ENCODE data around the gene SLC9C1.
"Not testable (repeated sequence)": the region's sequence is repeated elsewhere in the genome, so short reads cannot be mapped to it uniquely, and the experiment has no call there.

SLC9C1 gene

DNA sequence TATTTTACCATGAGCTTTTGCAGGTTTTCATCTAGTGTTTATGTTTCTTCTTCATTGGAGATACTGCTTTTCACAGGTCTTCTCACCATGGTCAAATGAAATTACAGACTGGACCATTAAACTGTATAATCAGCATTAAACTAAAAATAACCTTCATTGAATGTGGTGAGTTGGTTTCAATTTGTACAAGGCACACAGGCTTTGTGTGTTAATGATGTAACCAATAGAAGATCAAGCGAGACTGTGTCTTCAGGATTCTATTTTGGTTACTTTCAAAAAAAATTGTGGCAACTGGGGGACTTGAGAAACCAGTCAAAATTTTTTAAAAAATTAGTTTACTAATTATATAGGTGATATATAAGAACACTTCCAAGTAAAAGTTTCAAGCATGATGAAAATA lies 106.7 kb downstream of the SLC9C1 start:
- no peak for DNase-seq (ENCODE audit: low read depth)

DNA sequence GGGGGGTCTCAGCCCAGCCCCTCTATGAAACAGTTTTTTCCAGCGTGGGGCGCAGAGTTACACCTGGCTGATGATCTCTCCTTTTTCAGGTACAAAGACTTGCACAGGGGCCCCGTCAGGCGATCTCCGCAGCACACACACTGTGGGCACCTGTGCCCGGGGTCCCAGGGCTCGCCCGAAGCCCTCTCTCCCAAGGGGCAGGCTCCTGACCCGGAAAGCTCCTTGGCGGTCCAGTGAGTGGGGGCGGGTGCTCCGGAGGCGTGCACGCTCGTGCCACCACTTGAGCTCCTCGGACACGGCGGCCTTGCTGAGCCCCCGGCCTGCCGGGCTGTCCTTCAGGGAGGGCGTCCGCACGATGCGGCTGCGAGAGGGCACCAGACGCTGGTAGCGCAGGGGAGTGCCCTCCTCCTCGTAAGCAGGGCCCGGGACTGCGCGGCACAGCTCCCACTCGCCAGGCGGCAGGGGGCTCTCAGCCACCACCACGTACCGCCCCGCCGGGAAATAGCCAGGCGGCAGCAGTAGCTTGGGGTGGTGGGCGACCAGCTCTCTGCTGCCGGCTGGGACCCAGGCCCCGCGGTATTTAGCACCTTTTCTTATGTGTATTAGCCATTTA lies 108.5 kb downstream of the SLC9C1 start:
- not testable (repeated sequence) for DNase-seq (ENCODE audit: low read depth)

DNA sequence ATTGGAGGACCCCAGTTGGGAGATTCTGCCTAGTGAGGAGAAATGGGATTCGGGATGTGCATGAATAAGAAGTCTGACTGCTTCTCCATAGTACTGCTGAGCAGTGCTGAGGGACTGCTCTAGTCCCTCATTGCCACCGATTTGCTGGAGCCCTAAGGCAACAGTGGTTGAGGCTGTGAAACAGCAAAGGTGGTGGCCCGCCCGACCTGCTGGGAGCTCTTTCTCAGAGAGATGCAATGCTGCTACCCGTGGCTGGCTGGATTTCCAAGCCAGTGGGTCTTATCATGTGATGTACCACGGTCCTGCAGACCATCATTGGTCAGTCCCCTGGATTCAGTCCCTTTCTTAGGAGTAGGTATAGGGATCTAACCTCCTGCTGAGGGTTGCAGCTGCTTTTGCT lies 118.4 kb downstream of the SLC9C1 start:
- no peak for DNase-seq (ENCODE audit: low read depth)

- no peak for DNase-seq (ENCODE audit: low read depth)
These were observed 119.0 kb downstream of the SLC9C1 start for GRCh38 chr3:112175037-112175436.

GRCh38 chr3:112171144-112171543 lies 122.9 kb downstream of the SLC9C1 start:
- no peak for DNase-seq (ENCODE audit: low read depth)

GRCh38 chr3:112170046-112170445 lies 124.0 kb downstream of the SLC9C1 start:
- no peak for DNase-seq (ENCODE audit: low read depth)

DNA sequence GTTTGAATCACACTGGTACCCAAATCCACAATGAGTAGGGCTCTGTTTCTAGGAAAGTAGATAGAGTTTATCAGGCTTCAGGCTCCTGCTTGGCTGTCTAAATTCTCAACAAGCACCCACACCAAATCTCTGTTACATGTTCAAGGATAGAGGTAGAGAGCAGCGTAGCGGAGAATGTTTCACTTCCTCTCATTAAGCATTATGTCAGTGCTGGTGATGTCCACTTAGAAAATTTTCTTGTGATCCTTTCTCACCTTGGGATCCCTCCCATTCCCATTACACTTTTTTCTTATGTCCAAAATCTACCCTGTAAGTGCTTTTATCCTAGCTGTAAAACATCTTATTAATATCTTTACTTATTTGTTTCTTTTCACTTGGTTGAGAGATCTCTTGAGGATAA lies 126.3 kb downstream of the SLC9C1 start:
- DNase-seq (ENCODE audit: low read depth): no peak

DNA sequence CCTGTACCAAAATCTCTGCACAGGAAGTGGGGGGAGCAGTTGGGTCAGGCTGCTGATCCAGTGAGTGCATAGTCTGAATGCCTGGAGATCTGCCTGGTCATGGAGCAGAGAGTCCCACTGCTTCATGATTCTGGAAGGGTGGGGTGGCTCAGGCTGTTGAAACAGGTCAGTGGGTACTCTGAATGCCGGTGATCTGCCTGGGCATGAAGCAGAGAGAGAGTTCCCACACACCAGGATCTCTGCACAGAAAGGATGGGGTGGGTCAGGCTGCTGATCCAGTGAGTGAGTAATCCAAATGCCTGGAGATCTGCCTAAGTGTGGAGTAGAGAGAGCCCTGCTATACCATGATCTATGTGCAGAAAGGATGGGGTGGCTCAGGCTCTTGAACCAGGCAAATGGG lies 144.9 kb downstream of the SLC9C1 start:
- DNase-seq (ENCODE audit: low read depth): no peak

DNA sequence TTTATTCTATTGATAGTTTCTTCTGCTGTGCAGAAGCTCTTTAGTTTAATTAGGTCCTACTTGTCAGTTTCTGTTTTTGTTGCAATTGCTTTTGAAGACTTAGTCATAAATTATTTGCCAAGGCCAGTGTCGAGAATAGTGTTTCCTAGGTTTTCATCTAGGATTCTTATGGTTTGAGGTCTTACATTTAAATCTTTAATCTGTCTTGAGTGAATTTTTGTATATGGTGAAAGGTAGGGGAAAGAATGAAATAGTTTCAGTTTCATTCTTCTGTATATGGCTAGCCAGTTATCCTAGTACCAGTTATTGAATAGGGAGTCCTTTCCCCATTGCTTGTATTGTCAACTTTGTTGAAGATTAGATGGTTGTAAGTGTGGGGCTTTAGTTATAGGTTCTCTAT lies 150.3 kb downstream of the SLC9C1 start:
- no peak for DNase-seq (ENCODE audit: low read depth)

DNA sequence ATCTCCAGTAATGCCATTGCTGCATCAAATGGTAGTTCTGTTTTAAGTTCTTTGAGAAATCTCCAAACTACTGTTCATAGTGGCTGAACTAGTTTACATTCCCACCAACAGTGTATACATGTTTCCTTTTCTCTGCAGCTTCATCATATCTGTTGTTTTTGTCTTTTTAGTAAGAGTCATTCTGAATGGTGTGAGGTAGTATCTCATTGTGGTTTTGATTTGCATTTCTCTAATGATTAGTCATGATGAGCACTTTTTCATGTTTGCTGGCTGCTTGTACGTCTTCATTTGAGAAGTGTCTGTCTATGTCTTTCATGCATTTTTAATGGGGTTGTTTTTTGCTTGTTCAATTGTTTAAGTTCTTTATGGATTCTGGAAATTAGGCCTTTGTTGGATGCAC lies 150.8 kb downstream of the SLC9C1 start:
- no peak for DNase-seq (ENCODE audit: low read depth)

DNA sequence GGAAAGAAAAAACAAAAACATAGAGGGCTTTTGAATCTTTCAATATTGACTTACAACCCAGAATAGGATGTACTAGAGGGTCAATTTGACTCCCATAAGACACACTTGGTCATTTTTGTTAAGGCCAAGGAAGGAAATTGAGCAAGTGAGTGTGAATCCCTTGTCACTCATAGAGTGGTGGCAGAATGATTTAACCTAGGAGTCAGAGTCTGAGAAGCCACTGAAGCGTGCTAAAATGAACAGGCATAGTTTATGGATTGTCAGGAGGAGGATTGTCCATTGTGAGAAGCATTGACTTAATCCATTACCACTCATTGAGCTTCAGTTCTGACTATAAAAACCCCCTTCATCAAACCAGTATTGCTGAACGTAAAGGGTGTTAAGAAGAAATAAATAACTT lies 152.7 kb downstream of the SLC9C1 start:
- DNase-seq (ENCODE audit: low read depth): no peak

- no peak for DNase-seq (ENCODE audit: low read depth)
These were observed 153.4 kb downstream of the SLC9C1 start for GRCh38 chr3:112140584-112140983.

- DNase-seq (ENCODE audit: low read depth): no peak
These were observed 155.6 kb downstream of the SLC9C1 start for GRCh38 chr3:112138219-112138969.

- DNase-seq (ENCODE audit: low read depth): no peak
These were observed 156.2 kb downstream of the SLC9C1 start for GRCh38 chr3:112137781-112138180.

DNA sequence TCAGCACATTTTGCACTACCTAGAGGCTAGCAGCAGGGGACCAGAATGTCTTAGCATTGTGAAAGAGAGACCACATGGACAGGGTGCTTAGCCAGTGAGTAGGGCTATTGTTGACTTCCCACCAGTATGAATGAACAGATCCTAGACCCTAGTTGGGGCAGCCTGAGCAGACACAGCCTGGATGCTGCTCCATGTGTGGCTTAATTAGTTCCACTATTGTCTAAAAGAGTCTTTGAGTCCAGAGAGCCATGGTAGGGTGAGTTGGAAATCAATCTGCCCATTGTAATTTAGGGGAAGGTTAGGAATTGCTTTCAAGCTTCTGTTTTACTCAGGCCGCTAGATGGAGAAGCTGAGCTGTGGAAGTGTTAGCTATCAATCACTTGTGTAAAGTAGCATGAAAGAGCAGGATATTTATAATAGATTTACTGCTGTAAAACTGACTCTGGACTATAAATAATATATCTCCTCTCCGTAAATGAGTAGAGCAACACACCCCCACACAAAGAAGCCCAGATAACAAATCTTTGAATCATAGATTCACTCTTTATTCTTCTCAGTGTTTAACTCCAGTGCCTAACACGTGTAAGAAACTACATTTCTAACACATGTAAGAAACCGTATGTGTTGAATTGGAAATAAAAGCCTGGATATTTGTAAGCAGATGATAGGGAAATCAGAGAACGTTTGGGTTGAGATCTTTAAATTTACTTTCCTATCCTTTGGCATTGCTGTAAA lies 156.9 kb downstream of the SLC9C1 start:
- DNase-seq (ENCODE audit: low read depth): no peak

GRCh38 chr3:112136046-112136445 lies 158.0 kb downstream of the SLC9C1 start:
- no peak for DNase-seq (ENCODE audit: low read depth)

GRCh38 chr3:112134335-112135124 lies 159.5 kb downstream of the SLC9C1 start:
- no peak for DNase-seq (ENCODE audit: low read depth)

- DNase-seq (ENCODE audit: low read depth): no peak
These were observed 160.2 kb downstream of the SLC9C1 start for GRCh38 chr3:112133626-112134334.

DNA sequence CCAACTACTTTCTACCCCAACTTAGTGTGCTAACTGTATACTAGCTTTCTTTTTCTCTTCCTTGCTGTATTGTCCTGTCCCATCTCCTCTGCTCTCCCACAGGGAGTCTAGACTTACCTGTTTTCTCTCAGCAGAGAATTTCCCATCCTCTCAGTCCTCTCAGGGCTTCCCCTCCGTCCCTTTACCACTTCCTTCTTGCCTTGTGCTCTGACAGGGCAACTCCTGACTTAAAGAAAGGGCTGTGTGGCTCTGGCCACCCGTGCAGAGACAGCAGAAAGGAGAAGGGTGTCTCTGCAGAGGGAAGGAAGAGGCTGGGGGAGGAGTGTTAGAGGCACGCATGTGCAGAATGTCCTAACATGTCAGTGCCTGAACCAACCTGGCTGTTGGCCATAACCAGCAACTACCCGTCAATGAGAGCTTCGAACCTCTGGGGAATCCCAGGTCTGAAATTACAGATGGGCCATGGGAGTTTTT lies 161.0 kb downstream of the SLC9C1 start, which contains the start of gene GCSAM:
TSS of gene GCSAM (minus strand) at position 274 of the 474 bp plus-strand sequence. CDS start at position 146, 128 bp downstream.
- no peak for DNase-seq (ENCODE audit: low read depth)

GRCh38 chr3:112132554-112132953 lies 161.5 kb downstream of the SLC9C1 start:
- no peak for DNase-seq (ENCODE audit: low read depth)

- DNase-seq (ENCODE audit: low read depth): no peak
These were observed 161.9 kb downstream of the SLC9C1 start for GRCh38 chr3:112132088-112132487.
